ENCODE results near the gene KCNJ1.

KCNJ1 gene

DNA sequence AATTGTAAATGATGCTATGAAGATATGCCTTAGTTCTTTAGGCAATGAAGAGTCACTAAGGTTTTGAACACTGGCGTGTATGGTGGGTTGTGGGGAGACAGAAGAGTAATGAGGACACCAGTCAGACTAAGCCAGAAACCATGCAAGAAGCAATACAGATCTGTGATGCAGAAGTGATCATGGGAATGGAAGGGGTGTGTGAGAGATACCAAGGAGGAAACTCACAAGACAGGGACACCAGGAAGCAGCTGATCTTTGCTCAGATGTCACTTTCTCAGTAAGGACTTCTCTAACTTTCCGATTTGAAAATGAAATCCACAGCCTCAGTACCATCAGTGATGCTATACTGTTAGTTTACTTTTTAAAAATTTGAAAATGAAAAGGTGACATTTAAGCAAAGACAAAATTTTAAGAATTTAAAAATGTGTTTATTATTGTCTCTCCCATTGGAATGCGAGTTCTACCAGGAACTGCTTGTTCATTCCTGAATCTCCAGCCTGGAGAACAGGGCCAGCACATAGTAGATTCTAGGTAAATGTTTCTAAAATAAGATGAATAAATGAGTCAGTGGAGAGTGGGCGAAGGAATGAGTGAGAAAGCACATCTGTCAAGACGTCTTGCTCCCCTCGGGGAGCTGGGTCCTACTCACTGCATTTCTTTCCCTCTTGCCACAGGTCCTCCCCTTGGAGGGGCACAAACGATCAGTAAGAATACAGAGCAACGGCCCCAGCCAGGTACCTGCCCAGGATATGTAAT lies 60.4 kb downstream of the KCNJ1 start:
- no peak overlapping the region for H3K27ac ChIP-seq (ENCODE audit: low read length)
- no peak for DNase-seq (ENCODE audit: low read depth, low spot score)
- no peaks in the 10 kb centered on the region for H3K27me3 ChIP-seq (ENCODE audit: control insufficient read depth, insufficient read depth, low read length)
- H3K4me3 ChIP-seq (ENCODE audit: low read length) = no peak overlapping the region
- no CpG with 5 or more reads among the region's 8 CpGs for WGBS (ENCODE audit: insufficient coverage, insufficient read length)
- no peaks in the 10 kb centered on the region for H3K4me1 ChIP-seq (ENCODE audit: control insufficient read depth, insufficient read depth, low read length)
- no peaks in the 10 kb centered on the region for H3K36me3 ChIP-seq (ENCODE audit: control insufficient read depth, insufficient read depth, low read length)
- no peaks in the 10 kb centered on the region for H3K9me3 ChIP-seq (ENCODE audit: control insufficient read depth, insufficient read depth, low read length)

DNA sequence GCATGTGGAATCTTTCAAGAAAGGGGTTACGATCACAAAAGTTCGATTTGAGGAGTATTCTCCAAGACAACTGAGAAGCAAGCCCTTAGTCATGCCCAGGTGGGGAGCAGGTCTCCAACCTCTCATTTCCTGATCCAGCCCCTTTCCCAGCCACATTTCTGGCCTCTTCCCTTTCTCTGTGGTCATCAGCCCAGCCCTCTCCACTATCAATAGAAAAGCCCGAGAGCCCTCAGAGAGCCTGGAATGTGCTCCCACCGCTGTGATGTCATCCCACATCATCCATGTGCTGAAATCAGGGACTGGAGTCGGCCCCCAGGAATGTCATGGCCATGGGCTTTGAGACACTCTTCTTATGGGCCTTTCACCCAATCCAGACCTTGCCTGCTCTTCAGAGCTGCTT lies 62.6 kb downstream of the KCNJ1 start:
- Histone ChIP-seq H3K36me3 (ENCODE audit: control insufficient read depth, insufficient read depth, low read length) (no peaks in the 10 kb centered on the region), H3K27me3 (ENCODE audit: control insufficient read depth, insufficient read depth, low read length) (no peaks in the 10 kb centered on the region), H3K4me1 (ENCODE audit: control insufficient read depth, insufficient read depth, low read length) (no peaks in the 10 kb centered on the region), H3K9me3 (ENCODE audit: control insufficient read depth, insufficient read depth, low read length) (no peaks in the 10 kb centered on the region), H3K4me3 (ENCODE audit: low read length) (no peak overlapping the region), H3K27ac (ENCODE audit: low read length) (no peak overlapping the region)
- no peak for DNase-seq (ENCODE audit: low read depth, low spot score)
- no CpG with 5 or more reads among the region's 5 CpGs for WGBS (ENCODE audit: insufficient coverage, insufficient read length)

DNA sequence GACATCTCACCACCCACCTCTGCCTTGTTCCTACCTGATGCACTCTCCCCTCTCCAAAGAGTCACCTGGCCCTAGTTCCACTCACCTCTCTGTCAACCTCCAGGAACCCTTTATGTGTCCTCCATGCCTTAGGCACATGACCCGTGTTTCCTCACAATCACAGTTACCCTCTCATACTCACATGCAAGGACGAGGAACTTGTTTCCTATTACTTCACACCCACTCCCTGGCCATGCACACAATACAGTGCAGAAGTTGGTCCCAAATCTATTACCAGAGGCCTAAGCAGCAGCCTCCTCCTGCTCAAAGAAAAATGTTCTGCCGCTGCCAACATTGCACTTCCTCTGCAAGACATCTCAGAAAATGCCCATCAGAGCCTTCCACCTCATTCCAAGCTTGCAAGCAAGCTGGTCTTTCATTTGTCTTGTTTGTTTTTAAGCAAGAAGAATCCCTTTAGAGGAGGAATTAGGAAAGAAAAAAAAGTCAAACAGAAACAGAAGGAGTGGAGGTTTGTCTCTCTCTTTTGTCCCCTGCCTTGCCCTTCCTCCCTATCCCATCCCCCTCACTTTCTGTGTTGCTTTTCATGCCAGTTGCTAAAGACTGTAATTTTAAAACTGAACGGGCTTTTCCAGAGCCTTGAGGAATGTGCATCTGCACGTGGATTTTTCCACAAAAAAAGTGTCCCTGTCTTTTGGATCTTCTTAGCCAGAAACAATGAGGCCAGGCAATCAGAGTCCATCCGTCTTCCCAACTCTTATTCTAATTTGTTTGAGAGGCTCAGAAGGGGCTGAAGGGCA lies 63.4 kb downstream of the KCNJ1 start:
- Histone ChIP-seq H3K4me3 (ENCODE audit: low read length) (no peak overlapping the region), H3K27me3 (ENCODE audit: control insufficient read depth, insufficient read depth, low read length) (no peaks in the 10 kb centered on the region), H3K9me3 (ENCODE audit: control insufficient read depth, insufficient read depth, low read length) (no peaks in the 10 kb centered on the region), H3K4me1 (ENCODE audit: control insufficient read depth, insufficient read depth, low read length) (no peaks in the 10 kb centered on the region), H3K27ac (ENCODE audit: low read length) (no peak overlapping the region), H3K36me3 (ENCODE audit: control insufficient read depth, insufficient read depth, low read length) (no peaks in the 10 kb centered on the region)
- no CpG with 5 or more reads among the region's 6 CpGs for WGBS (ENCODE audit: insufficient coverage, insufficient read length)
- DNase-seq (ENCODE audit: low read depth, low spot score) = no peak

DNA sequence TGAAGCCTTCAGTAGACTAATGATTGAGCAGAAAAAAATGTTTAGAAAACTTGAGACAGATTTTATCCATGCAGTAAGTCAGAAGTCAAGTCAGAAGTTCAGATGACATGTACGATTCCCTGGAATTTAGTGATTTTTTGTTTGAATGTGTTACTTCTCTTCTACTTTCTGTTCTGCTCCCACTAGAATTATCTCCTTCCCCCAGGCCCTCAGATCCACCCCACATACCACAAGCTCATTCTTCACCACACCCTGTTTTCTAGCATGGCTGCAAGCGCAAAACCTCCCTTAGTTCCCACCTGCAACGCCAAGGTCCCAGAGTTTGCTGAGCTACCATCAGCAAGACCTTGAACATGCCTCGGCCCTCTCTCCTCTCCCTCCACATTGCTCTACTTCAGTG lies 64.1 kb downstream of the KCNJ1 start:
- no peaks in the 10 kb centered on the region for H3K27me3 ChIP-seq (ENCODE audit: control insufficient read depth, insufficient read depth, low read length)
- no peaks in the 10 kb centered on the region for H3K36me3 ChIP-seq (ENCODE audit: control insufficient read depth, insufficient read depth, low read length)
- H3K27ac ChIP-seq (ENCODE audit: low read length) = no peak overlapping the region
- no CpG with 5 or more reads among the region's 4 CpGs for WGBS (ENCODE audit: insufficient coverage, insufficient read length)
- no peak overlapping the region for H3K4me3 ChIP-seq (ENCODE audit: low read length)
- no peak for DNase-seq (ENCODE audit: low read depth, low spot score)
- H3K4me1 ChIP-seq (ENCODE audit: control insufficient read depth, insufficient read depth, low read length) = no peaks in the 10 kb centered on the region
- H3K9me3 ChIP-seq (ENCODE audit: control insufficient read depth, insufficient read depth, low read length) = no peaks in the 10 kb centered on the region

DNA sequence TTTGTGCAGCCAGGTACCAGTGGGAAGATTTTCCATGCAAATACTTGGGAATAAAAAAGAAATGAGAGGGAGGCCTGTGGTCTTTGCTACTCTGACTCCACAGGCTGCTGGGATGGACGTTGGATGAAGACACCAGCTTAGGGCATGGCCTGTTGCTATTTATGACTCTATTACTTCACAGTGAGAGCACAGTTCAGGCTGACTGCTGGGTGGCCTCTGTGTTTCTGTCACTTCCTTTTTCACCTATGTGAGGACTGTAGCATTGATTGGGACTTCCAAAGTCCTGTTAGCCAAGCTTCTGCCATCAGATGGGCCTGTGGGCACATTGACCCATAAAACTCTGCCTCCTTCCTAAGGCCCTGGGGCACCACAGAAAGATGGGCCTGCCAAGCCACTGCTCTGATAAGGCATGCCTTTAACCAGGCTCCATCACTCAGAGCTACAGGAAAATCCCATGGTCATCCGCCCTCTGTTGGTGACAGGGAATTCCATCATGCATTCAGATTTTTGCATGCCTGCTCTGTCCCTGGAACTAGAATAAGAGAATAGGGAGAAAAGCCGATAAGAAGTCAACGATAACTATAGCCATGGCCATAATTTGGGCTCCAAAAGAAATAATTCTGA lies 64.6 kb downstream of the KCNJ1 start:
- no CpG with 5 or more reads among the region's 4 CpGs for WGBS (ENCODE audit: insufficient coverage, insufficient read length)

DNA sequence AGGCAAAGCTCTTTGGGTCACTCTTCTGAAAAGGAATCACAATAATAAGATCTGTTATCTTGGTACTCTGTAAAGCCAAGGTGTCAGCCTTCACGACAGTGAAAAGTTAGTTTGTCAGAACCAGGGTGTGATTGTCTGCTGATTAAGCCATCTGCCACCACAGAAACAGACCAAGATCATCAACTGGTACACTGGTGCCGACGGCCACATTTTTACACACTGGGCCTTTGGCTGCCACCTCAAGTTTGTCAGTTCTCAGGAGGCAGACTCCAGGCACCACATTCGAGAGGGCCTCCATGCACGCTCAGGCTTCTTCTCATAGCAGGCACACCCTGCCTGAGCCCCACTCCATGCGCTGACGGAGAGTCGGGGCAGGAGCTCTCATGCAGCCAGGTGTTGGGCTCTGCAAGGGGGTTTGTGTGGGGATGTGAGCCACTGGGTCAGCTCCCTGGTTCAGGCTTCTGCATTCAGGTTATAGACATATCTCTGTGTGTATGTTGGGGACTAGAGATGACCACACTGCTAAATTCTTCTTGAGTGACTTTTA lies 66.2 kb downstream of the KCNJ1 start:
- Histone ChIP-seq H3K4me3 (ENCODE audit: low read length) (no peak overlapping the region), H3K27ac (ENCODE audit: low read length) (no peak overlapping the region), H3K27me3 (ENCODE audit: control insufficient read depth, insufficient read depth, low read length) (no peaks in the 10 kb centered on the region), H3K9me3 (ENCODE audit: control insufficient read depth, insufficient read depth, low read length) (no peaks in the 10 kb centered on the region), H3K36me3 (ENCODE audit: control insufficient read depth, insufficient read depth, low read length) (no peaks in the 10 kb centered on the region), H3K4me1 (ENCODE audit: control insufficient read depth, insufficient read depth, low read length) (no peaks in the 10 kb centered on the region)
- no peak for DNase-seq (ENCODE audit: low read depth, low spot score)
- no CpG with 5 or more reads among the region's 8 CpGs for WGBS (ENCODE audit: insufficient coverage, insufficient read length)

More for the DNA sequence above, 64.6 kb downstream of the KCNJ1 start:
- Histone ChIP-seq H3K9me3 (ENCODE audit: control insufficient read depth, insufficient read depth, low read length) (no peaks in the 10 kb centered on the region), H3K4me3 (ENCODE audit: low read length) (no peak overlapping the region), H3K4me1 (ENCODE audit: control insufficient read depth, insufficient read depth, low read length) (no peaks in the 10 kb centered on the region), H3K27ac (ENCODE audit: low read length) (no peak overlapping the region), H3K36me3 (ENCODE audit: control insufficient read depth, insufficient read depth, low read length) (no peaks in the 10 kb centered on the region), H3K27me3 (ENCODE audit: control insufficient read depth, insufficient read depth, low read length) (no peaks in the 10 kb centered on the region)
- no peak for DNase-seq (ENCODE audit: low read depth, low spot score)

DNA sequence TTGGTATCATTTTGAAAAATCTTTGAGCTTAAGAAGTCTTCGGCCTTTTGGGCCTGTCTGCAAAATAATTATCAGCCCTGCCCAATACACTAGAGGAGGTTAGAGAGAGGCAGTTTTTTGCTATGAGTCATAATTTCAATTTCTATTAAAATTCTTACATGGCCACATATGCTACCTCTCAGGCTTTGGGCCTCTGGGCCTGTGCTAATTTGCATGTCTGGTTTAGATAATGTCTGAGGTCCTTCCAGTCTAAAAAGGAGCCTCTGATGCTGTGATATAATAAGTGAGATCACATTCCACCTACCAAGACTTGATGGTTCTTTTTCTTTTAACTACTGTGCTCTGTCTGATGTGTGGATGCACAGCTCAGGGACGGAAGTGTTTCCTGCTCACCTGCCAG lies 70.8 kb downstream of the KCNJ1 start:
- DNase-seq (ENCODE audit: low read depth, low spot score) = no peak
- Histone ChIP-seq H3K4me1 (ENCODE audit: control insufficient read depth, insufficient read depth, low read length) (no peaks in the 10 kb centered on the region), H3K27me3 (ENCODE audit: control insufficient read depth, insufficient read depth, low read length) (no peaks in the 10 kb centered on the region), H3K27ac (ENCODE audit: low read length) (no peak overlapping the region), H3K9me3 (ENCODE audit: control insufficient read depth, insufficient read depth, low read length) (no peaks in the 10 kb centered on the region), H3K4me3 (ENCODE audit: low read length) (no peak overlapping the region), H3K36me3 (ENCODE audit: control insufficient read depth, insufficient read depth, low read length) (no peaks in the 10 kb centered on the region)
- WGBS (ENCODE audit: insufficient coverage, insufficient read length) = no CpG with 5 or more reads among the region's 2 CpGs

DNA sequence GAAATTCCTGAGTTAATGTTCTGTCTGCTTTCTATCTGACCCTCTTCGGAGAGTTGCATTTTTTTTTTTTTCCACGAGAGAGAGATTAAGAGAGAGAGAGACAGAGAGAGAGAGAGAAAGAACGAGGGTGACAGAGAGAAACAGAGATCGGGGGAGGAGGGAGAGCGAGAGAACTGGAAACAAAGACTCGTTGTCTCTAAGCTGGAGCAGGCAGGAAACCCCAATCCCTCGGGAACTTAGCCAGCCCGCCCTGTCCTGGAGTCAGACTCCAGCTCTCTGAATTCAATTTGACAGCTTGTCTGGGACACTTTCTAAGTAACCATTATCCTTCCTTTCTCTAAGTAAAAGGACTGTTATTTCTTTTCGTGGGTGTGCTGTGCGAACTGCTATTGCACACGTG lies 76.9 kb downstream of the KCNJ1 start:
- H3K27me3 ChIP-seq (ENCODE audit: control insufficient read depth, insufficient read depth, low read length) = no peaks in the 10 kb centered on the region
- no peaks in the 10 kb centered on the region for H3K9me3 ChIP-seq (ENCODE audit: control insufficient read depth, insufficient read depth, low read length)
- WGBS (ENCODE audit: insufficient coverage, insufficient read length) = no CpG with 5 or more reads among the region's 11 CpGs
- DNase-seq (ENCODE audit: low read depth, low spot score) = no peak
- no peak overlapping the region for H3K4me3 ChIP-seq (ENCODE audit: low read length)
- H3K36me3 ChIP-seq (ENCODE audit: control insufficient read depth, insufficient read depth, low read length) = no peaks in the 10 kb centered on the region
- 0 out of 2 replicates have a peak, but pooled peaks cover 1% of the 10 kb centered on the region for H3K4me1 ChIP-seq (ENCODE audit: control insufficient read depth, insufficient read depth, low read length)
- no peak overlapping the region for H3K27ac ChIP-seq (ENCODE audit: low read length)

DNA sequence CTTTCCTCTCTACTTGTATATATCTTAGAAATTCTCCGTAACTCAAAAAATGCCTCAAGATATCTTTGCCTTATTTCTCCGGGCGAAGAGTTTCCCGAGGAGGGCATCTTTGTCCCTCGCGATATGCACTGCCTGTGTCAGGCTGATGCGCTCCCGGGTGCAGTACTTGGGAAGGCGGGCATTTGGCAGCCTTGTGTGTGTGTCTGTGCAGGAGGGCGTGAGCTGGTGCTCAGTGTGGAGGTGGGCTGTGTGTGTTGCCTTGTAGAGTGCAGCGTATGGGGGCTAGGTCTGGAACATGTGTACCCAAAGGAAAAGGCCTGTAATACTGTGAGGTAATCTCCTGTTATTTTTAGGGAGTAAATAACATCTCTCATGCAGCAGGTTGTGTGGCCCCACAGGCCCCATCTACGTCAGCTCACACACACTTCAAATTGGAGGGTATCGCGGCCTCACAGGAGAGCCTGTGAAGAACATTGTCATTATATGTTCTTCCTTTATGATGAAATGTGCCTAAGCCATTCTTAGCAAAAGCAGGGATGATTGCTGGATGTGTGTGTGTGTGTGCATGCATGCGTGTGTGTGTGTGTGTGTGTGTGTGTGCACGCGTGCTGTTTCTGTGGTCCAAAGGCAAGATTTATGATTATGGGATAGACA lies 77.5 kb downstream of the KCNJ1 start:
- H3K27ac ChIP-seq (ENCODE audit: low read length) = no peak overlapping the region
- no peaks in the 10 kb centered on the region for H3K36me3 ChIP-seq (ENCODE audit: control insufficient read depth, insufficient read depth, low read length)
- no peak for DNase-seq (ENCODE audit: low read depth, low spot score)
- H3K9me3 ChIP-seq (ENCODE audit: control insufficient read depth, insufficient read depth, low read length) = no peaks in the 10 kb centered on the region
- no peaks in the 10 kb centered on the region for H3K27me3 ChIP-seq (ENCODE audit: control insufficient read depth, insufficient read depth, low read length)
- no CpG with 5 or more reads among the region's 17 CpGs for WGBS (ENCODE audit: insufficient coverage, insufficient read length)
- no peak overlapping the region for H3K4me3 ChIP-seq (ENCODE audit: low read length)
- peaks cover 3% of the 10 kb centered on the region; the same call in 1 of the 2 replicates for H3K4me1 ChIP-seq (ENCODE audit: control insufficient read depth, insufficient read depth, low read length)

Data from iPS DF 6.9 (cell line).